OCI-LY1 (cell line): Measurements from ENCODE around the gene PLCE1.

ENCODE experiments used
- EZH2 ChIP-seq: fragments of 200-600 bp; sonication (generic), shearing (Covaris generic); IDR thresholded peaks from 2 replicates; pipeline ENCODE4 v1.8.0; 2017; ENCODE audit warnings: borderline replicate concordance, mixed run types, mild to moderate bottlenecking, antibody characterized with exemption, low read length, moderate library complexity, mixed read lengths
- TF ChIP-seq, protein P1 (sequence below): fragments of 200-600 bp; sonication (generic), shearing (Covaris generic); IDR thresholded peaks from 2 replicates; pipeline ENCODE4 v1.5.1; 2017; ENCODE audit warnings: mild to moderate bottlenecking, antibody characterized with exemption, low read length, moderate library complexity, mixed read lengths

DNA sequence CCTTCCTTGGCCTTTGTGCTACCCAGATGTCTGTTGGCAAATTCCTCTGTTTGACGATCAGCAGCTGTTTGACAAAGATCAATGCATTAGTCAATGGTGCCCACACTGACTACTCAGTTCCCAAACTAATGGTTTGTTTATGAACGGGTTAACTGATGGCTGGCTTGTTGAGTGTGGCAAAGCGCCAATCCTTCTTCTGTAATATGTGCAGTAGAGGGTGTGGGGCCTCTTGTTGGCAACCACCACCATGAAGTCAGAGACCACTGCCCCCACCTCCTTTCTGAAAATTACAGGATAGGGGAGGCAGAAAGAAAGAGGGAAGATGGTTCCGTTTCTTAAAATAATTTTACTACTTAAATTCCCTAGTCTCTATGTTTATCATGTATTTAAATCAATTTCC lies 2.6 kb upstream of the PLCE1 start:
- TF ChIP-seq, protein P1, sequence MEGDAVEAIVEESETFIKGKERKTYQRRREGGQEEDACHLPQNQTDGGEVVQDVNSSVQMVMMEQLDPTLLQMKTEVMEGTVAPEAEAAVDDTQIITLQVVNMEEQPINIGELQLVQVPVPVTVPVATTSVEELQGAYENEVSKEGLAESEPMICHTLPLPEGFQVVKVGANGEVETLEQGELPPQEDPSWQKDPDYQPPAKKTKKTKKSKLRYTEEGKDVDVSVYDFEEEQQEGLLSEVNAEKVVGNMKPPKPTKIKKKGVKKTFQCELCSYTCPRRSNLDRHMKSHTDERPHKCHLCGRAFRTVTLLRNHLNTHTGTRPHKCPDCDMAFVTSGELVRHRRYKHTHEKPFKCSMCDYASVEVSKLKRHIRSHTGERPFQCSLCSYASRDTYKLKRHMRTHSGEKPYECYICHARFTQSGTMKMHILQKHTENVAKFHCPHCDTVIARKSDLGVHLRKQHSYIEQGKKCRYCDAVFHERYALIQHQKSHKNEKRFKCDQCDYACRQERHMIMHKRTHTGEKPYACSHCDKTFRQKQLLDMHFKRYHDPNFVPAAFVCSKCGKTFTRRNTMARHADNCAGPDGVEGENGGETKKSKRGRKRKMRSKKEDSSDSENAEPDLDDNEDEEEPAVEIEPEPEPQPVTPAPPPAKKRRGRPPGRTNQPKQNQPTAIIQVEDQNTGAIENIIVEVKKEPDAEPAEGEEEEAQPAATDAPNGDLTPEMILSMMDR = no peak
- no peak for TF ChIP-seq EZH2
